Daoy (cell line): ENCODE results near the gene LCK. TPM values are rescaled to one million over a fixed set of nuclear protein-coding genes. Genes with fewer than 3 reads are reported as not detected.
"Not testable (repeated sequence)": the region's sequence is repeated elsewhere in the genome, so short reads cannot be mapped to it uniquely, and the experiment has no call there.

Source experiments
- DNase-seq: peaks from one replicate; pipeline ENCODE4 v3.0.0-alpha.2; 2015; ENCODE audit warnings: low read depth
- total RNA-seq: library from RNA; depleted of rRNA; stranded (reverse); fragments of >200 nt; shearing (Covaris generic); gene quantifications from 2 replicates; pipeline ENCODE4 v1.2.3, GENCODE V29; 2014

The LCK gene
- total RNA-seq, 1 experiment from 2014 or later = 0.06 TPM

GRCh38 chr1:32239790-32240139, 11.3 kb upstream of the LCK start:
- no peak for DNase-seq

- DNase-seq = peak; percentile 72
These were observed 10.7 kb upstream of the LCK start for GRCh38 chr1:32240140-32240951.

- DNase-seq = peak; percentile 69
These were observed 9.9 kb upstream of the LCK start for GRCh38 chr1:32241001-32241763.

DNA sequence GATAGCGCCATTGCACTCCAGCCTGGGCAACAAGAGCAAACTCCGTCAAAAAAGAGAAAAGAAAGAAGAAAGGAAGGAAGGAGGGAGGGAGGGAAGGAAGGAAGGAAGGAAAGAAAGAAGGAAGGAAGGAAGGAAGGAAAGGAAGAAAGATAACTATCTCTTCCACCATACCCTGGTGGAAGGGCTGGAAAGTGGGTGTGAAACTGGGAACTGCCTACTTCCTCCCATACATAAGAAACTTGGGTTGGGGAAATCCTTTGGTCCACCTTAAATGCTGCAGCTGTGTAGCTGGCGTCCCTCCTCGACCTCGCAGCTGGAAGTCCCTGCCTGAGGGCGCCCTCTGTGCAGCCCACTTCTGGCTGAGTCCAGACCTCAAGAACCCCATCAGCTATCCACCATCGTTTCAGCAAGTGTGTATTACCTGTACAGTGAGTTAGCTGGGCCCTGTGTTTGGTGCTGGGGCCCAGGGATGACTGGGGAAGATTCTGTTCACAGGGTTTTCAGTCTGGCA, 8.7 kb upstream of the LCK start:
- DNase-seq = no peak

DNA sequence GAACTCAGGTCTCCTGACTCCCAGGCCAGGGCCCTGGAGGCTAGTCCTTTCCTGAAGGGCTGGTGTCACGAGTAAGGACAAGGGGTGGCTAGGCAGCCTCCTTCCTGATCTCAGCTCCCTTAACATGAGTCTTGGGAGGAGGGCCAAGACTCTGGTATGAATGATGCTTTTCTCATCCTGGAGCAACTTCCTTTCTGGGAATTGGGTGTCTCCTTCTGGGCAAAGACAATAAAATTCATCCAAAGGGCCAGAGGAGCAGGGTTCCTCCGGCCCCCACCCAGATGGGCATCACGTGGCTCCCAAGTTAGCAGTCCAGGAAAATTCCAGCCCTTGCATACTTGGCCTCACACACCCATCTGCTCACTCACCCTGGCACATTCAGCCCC, 4.2 kb upstream of the LCK start, which contains the start of gene FAM167B:
TSS of gene FAM167B (plus strand) at position 335 of the 386 bp plus-strand sequence. CDS start 200 bp downstream, outside the sequence.
- no peak for DNase-seq

DNA sequence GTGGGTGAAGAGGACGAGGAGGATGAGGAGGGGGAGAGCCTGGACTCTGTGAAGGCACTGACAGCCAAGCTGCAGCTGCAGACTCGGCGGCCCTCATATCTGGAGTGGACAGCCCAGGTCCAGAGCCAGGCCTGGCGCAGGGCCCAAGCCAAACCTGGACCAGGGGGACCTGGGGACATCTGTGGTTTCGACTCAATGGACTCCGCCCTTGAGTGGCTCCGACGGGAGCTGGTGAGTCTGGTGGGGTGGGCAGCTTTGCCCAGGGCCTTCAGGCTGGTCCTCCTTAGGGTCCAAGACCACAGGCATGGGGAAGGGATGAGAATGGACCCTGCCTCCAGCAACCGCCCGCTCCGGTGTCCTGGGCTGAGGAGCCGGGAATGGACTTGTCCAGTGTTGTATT, 3.6 kb upstream of the LCK start:
- no peak for DNase-seq

GRCh38 chr1:32247983-32248889, 2.8 kb upstream of the LCK start:
- DNase-seq = peak; percentile 79

DNA sequence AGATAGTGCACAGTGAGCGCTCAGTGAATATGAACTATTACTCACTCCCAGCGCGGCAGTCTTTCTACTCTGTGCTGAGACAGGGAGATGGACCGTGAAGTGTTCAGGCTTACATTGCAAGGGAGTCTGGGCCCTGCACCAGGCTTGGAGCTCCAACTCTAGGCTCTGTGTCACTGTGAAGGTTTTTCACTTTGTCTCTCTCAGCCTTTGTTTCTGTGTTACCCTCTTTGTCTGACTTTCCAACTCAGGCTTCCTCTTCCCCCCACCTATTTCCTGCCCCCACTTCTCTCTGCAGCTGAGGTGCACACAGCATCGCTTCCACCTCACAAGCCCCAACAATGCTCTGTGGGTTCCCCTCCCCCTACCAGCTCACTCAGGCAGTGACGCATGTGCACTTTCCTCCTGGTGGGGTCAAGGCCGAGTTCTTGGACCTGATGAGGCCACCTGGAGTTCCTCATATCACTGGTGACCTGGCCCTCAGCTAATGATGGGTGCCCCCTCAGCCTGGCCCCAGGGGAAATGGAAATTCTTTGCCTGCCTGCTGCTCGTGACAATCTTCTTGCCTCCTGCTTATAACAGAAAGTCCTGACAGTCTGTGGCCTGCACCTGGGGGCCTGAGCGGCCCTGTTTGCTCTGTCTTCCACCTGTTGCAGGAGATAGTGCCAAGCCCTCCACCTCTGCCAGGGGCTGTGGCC, 1.1 kb upstream of the LCK start:
- DNase-seq = peak; percentile 37

DNA sequence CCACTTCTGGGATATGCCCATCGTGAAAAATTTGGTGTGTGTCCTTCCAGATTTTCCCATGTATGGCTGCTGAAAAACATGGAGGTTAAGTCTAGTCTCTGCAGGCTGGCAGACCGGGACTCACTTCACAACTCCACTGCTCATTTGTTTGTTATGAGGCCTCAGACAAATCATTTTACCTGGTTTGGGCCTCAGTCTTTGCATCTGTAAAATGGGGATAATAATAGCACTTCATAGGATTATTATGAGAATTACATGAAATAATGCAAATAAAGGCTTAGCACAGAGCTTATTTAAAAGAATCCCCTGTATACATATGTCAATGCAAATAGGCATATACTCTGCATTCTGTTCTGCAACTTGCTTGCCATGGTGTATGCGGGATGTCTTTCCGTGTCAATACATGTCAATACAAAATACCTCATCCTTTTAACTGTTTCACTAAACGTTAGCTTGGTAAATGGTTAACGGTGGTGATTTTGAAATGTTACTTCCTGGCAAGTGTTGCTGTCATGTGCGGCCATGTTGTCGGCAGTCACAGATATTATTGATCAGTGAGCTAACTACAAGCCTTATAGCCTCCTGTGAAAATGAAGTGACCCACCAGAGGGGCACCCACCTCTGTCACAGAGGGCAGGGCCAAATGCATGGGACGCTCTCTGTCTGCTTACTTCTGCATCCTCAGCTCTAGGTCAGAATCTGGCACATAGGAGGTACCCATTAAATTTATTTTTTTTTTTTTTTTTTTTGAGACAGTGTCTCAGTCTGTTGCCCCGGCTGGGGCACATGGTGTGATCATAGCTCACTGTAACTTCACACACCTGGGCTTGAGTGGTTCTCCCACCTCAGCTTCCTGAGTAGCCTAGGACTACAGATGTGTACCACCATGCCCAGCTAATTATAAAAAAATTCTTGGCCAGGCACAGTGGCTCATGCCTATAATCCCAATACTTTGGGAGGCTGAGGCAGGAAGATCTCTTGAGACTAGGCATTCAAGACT, 4.3 kb downstream of the LCK start:
- no peak for DNase-seq

DNA sequence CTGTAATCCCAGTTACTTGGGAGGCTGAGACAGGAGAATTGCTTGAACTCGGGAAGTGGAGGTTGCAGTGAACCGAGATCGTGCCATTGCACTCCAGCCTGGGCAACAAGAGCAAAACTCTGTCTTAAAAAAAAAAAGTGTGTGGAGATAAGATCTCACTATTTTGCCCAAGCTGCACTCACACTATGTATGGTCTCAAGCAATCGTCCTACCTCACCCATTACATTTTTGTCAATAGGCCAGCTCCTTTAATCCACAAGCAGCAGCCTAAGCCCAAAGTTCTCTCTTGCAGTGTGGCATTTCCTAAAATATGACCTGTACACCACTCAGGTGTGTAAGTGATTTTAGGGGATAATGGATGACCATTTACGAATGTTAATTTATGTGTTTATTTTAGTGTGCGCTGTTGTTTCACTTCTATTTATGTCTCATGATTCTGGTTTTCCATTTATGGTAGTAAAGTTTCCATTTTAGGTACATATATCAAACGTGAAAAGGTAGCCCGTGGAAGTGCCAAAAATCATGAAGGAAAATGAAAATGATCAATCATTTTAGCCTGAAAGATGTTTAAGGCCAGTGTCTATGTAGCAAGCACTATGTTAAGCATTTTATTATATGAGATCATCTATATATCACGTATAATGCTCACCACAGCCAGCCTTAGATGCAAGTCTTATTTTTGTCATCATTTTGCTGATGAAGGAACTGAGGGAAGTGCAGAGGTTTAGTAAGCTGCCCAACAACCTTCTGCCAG, 5.6 kb downstream of the LCK start:
- DNase-seq = no peak

GRCh38 chr1:32257227-32257508, 6.1 kb downstream of the LCK start:
- DNase-seq = no peak

DNA sequence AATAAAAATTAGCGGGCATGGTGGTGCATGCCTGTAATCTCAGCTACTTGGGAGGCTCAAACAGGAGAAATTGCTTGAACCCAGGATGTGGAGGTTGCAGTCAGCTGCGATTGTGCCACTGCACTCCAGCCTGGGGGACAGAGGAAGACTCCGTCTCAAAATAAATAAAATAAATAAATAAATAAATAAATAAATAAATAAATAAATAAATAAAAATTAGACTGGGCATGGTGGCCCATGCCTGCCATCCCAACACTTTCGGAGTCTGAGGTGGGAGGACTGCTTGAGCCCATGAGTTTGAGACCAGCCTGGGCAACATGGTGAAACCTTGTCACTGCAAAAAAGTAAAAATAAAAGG, 12.2 kb downstream of the LCK start:
- not testable (repeated sequence) for DNase-seq

- DNase-seq = no peak
These were observed 12.7 kb downstream of the LCK start for GRCh38 chr1:32263744-32264143.

GRCh38 chr1:32265846-32266245, 14.8 kb downstream of the LCK start:
- DNase-seq = no peak

DNA sequence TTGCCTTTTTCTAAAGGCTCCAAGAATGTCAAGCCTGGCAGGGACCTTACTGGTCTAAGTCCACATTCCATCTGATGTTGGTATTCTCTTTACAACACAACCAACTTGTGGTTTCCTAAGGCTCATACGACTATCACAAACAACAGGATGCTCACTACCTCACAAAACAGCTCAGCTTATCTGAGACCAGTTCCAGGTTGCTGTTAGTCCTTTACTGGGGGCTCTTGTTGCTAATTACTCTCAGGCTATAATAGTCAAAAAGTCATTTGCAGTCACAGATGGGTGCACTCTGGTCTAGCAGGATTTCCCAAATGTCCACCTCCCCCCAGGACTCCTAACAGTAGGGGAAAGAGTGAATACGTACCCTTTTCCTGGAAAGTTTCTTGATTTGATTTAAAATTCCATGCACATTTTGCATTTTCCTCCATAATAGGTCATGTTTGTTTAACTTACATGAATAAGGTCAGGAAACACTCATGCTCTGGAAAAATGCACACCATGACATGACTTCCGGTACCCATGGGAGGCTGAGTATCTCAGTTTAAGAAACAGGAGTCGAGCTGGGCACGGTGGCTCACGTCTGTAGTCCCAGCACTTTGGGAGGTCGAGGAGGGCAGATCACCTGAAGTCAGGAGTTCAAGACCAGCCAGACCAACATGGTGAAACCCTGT, 16.0 kb downstream of the LCK start:
- peak; percentile 56 for DNase-seq

GRCh38 chr1:32269744-32270143, 18.7 kb downstream of the LCK start:
- no peak for DNase-seq

GRCh38 chr1:32272557-32273390, 21.7 kb downstream of the LCK start:
- DNase-seq = no peak
